Immature natural killer cell (primary cell): Measurements from ENCODE around the gene SNRPA. TPM values are rescaled to one million over a fixed set of nuclear protein-coding genes. Genes with fewer than 3 reads are reported as not detected.

Source experiments
- DNase-seq, 3 donors: peaks; one replicate each; pipeline ENCODE4 v3.0.0; 2022; ENCODE audit warnings: mixed read lengths in 1 of 3
- H3K27ac Mint-ChIP-seq, 6 donors: one replicate each; pipeline ENCODE4 v1.8.0; 2020; ENCODE audit warnings: mixed read lengths in 6 of 6, mild to moderate bottlenecking in 5 of 6, inconsistent platforms in 4 of 6, moderate library complexity in 3 of 6
- H3K27me3 Mint-ChIP-seq, 3 donors: one replicate each; pipeline ENCODE4 v1.8.0; 2020 to 2021; ENCODE audit warnings: low read depth in 3 of 3, mild to moderate bottlenecking in 3 of 3, mixed read lengths in 3 of 3, moderate library complexity in 3 of 3, inconsistent platforms in 1 of 3
- H3K36me3 Mint-ChIP-seq, 3 donors: one replicate each; pipeline ENCODE4 v1.8.0; 2020; ENCODE audit warnings: mixed read lengths in 3 of 3, inconsistent platforms in 2 of 3, mild to moderate bottlenecking in 2 of 3
- H3K4me1 Mint-ChIP-seq, 2 donors: one replicate each; pipeline ENCODE4 v1.8.0; 2020; ENCODE audit warnings: inconsistent platforms in 2 of 2, mild to moderate bottlenecking in 2 of 2, mixed read lengths in 2 of 2, moderate library complexity in 1 of 2
- H3K4me3 Mint-ChIP-seq, 5 donors: one replicate each; pipeline ENCODE4 v1.8.0; 2020; ENCODE audit warnings: mild to moderate bottlenecking in 5 of 5, mixed read lengths in 5 of 5, inconsistent platforms in 3 of 5, moderate library complexity in 3 of 5
- H3K9me3 Mint-ChIP-seq, 6 donors: one replicate each; pipeline ENCODE4 v1.8.0; 2020; ENCODE audit warnings: mild to moderate bottlenecking in 6 of 6, mixed read lengths in 6 of 6, inconsistent platforms in 4 of 6, moderate library complexity in 3 of 6
- polyA plus RNA-seq, 3 donors: library from polyadenylated mRNA; unstranded; fragments of 300-500 nt; fragmentation: Illumina TruSeq; gene quantifications; one replicate each; pipeline ENCODE4 v1.2.3, GENCODE V29; 2021

The SNRPA gene
- 10 to 100 TPM; 28.9 to 78.7 (median 39.2) TPM for polyA plus RNA-seq

DNA sequence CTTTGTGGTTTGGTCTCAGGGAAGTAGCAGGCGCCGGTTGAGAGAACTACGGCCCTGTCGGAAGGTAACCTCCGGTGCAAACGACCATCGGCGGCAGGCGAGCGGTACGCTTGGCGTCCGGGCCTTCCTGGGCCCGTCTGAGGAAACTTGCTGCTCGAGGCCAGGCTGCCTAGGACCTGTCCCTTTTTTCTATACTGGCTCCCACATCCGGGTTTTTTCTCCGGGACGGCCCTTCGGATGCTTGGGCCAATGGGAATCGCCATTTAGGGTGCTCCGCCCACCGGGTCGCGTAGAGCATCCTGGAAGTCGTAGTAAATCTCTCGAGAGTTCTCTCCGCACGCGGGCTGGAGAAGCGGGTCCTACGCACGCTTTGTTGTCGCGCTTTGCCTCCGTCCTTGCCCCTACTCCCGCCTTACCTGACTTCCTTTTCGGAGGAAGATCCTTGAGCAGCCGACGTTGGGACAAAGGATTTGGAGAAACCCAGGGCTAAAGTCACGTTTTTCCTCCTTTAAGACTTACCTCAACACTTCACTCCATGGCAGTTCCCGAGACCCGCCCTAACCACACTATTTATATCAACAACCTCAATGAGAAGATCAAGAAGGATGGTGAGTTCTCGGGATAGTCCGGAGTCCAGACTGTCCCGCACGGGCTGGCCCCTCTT, at the start of gene SNRPA:
Gene SNRPA (plus strand): TSS at position 330 of the 664 bp plus-strand sequence. CDS start 206 bp downstream, at position 536.
- H3K9me3 Mint-ChIP-seq, result no peaks in the 10 kb centered on the region
- H3K36me3 Mint-ChIP-seq, result peaks cover 0 to 7% (median 0%) of the 10 kb centered on the region in 3 donors
- H3K27me3 Mint-ChIP-seq, result peaks cover 11 to 17% (median 14%) of the 10 kb centered on the region in 3 donors
- H3K27ac Mint-ChIP-seq, result peak within 1 kb of the TSS; percentile 93 to 98 (median 96)
- DNase-seq, result peak; percentile 98 to 99 (median 98)
- peak within 1 kb of the TSS; percentile 93 to 99 (median 96) for H3K4me3 Mint-ChIP-seq
- peaks cover 52 to 57% of the 10 kb centered on the region in 2 donors for H3K4me1 Mint-ChIP-seq

DNA sequence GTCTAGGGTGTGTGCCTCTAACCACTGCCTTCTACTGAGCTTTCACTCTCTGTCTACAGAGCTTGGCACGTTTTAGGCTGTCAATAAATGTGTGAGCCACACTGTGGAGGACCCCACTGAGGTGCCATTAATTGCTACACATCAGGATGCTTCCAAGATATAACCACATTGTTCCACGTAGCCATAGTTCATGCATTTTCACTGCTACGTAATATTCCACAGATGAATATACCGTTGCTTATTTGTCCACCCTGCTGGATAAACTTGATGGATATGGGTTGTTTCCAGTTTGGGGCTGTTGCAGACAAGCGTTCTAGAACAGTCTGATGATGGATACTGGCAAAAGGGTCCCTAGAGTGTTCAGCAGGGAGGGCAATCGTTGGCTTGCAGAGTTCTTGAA, 49.2 kb upstream of the SNRPA start:
- Mint-ChIP-seq H3K9me3 (no peaks in the 10 kb centered on the region), H3K36me3 (peaks cover 12 to 35% (median 20%) of the 10 kb centered on the region in 3 donors), H3K4me1 (no peaks in the 10 kb centered on the region), H3K27me3 (peaks cover 0 to 4% (median 2%) of the 10 kb centered on the region in 3 donors), H3K27ac (no peak overlapping the region), H3K4me3 (no peak overlapping the region)
- no peak for DNase-seq

- no peak overlapping the region for H3K4me3 Mint-ChIP-seq
- no peaks in the 10 kb centered on the region for H3K4me1 Mint-ChIP-seq
- H3K36me3 Mint-ChIP-seq, result peaks cover 12 to 40% (median 20%) of the 10 kb centered on the region in 3 donors
- no peaks in the 10 kb centered on the region for H3K9me3 Mint-ChIP-seq
- DNase-seq, result no peak
- peak overlapping the region in 2 of 6 donors; percentile 25 to 62 for H3K27ac Mint-ChIP-seq
- H3K27me3 Mint-ChIP-seq, result peaks cover 0 to 4% (median 2%) of the 10 kb centered on the region in 3 donors
Observed at GRCh38 chr19:40702337-40703012, 48.5 kb upstream of the SNRPA start.

DNA sequence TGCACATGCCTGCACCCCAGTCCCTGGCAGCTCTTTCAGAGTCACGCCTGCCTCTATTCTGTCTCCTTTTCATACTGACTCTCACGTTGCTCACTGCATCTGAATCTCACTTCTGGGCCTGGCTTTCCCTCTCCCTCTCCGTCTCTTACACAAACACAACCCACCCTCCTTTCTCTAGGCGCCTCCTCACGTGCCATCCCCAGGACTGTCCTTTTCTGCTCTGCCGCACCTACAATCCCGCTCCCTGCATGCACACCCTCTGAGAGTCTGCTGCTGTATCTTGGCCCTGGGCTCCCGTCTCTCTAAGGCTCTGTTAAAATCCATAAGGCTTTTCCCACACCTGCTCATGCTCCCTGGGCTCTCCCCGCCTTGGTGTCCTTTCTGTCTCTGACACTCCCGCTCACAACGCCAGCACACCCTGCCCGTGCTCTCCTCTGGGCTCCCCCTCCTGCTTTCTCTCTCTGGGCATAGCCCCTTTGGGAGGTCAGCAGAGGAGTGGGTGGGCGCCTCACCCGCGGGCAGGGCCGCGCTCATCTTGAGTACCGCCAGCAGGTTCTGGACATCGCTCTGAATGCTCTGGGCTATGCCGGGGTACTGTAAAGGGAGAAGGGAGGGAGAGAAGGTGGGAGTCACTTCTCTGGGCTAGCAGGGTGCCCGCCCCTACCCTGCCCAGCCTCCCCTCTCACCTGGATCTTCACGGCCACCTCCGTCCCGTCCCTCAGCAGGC, 47.8 kb upstream of the SNRPA start:
- no peak overlapping the region for H3K4me3 Mint-ChIP-seq
- peak overlapping the region in 2 of 6 donors; percentile 25 to 62 for H3K27ac Mint-ChIP-seq
- peaks cover 12 to 46% (median 20%) of the 10 kb centered on the region in 3 donors for H3K36me3 Mint-ChIP-seq
- no peaks in the 10 kb centered on the region for H3K9me3 Mint-ChIP-seq
- no peak for DNase-seq
- no peaks in the 10 kb centered on the region for H3K4me1 Mint-ChIP-seq
- H3K27me3 Mint-ChIP-seq, result peaks cover 0 to 4% (median 2%) of the 10 kb centered on the region in 3 donors

DNA sequence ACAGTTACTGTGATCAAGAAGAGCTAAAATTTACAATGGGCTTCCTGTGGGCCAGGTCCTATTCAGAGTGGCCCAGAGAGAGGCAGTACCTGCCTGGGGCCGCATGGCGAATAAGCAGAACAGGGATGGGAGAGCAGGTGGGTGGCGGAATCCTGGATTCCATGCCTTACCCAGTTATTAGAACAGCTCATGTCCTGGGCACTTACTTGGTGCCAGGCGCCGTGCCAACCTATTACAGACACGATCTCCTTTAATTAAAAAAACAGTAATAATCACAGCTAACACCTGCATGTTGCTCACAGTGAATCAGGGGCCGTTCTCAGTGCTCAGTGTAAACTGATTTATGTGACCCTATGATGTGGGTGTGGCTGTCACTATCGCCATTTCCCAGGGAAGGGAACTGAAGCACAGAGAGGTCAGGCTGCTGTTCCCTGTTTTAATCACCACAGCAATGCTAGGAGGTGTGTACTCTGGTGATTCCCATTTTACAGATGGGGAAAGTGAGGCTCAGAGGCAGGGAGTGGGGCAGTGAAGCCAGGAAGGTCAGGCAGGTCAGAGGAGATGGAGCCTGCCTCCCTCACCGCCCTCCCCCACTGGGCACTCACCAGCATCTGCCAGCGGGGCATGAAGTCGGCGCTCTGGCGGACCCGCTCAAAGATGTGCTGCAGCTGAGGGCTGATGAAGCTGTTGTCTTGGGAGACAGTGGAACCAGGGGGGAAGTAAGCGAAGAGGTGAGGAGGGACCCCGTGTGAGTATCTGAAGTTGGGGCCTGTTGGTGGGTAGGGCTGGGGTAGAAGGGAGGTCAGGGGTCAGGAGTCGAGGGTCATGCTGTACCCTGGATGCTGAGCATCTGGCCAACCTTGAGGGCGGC, 46.3 kb upstream of the SNRPA start:
- H3K36me3 Mint-ChIP-seq, result peaks cover 18 to 51% (median 24%) of the 10 kb centered on the region in 3 donors
- H3K27ac Mint-ChIP-seq, result no peak overlapping the region
- H3K27me3 Mint-ChIP-seq, result peaks cover 0 to 4% (median 2%) of the 10 kb centered on the region in 3 donors

GRCh38 chr19:40705362-40705651, 45.7 kb upstream of the SNRPA start:
- no peak overlapping the region for H3K4me3 Mint-ChIP-seq
- no peaks in the 10 kb centered on the region for H3K4me1 Mint-ChIP-seq
- DNase-seq, result no peak
- no peak overlapping the region for H3K27ac Mint-ChIP-seq
- peaks cover 0 to 4% (median 2%) of the 10 kb centered on the region in 3 donors for H3K27me3 Mint-ChIP-seq
- H3K9me3 Mint-ChIP-seq, result no peaks in the 10 kb centered on the region
- H3K36me3 Mint-ChIP-seq, result peaks cover 18 to 51% (median 25%) of the 10 kb centered on the region in 3 donors

More for the DNA sequence above, 46.3 kb upstream of the SNRPA start:
- no peaks in the 10 kb centered on the region for H3K4me1 Mint-ChIP-seq
- DNase-seq, result no peak
- H3K9me3 Mint-ChIP-seq, result no peaks in the 10 kb centered on the region
- no peak overlapping the region for H3K4me3 Mint-ChIP-seq

GRCh38 chr19:40705950-40706619, 44.9 kb upstream of the SNRPA start:
- peak overlapping the region in 1 of 6 donors; percentile 40 for H3K27ac Mint-ChIP-seq

GRCh38 chr19:40707615-40708014, 43.4 kb upstream of the SNRPA start:
- DNase-seq, result no peak
- H3K27me3 Mint-ChIP-seq, result peaks cover 0 to 3% (median 2%) of the 10 kb centered on the region in 3 donors
- peaks cover 2 to 10% of the 10 kb centered on the region in 2 donors for H3K4me1 Mint-ChIP-seq
- H3K4me3 Mint-ChIP-seq, result no peak overlapping the region
- H3K27ac Mint-ChIP-seq, result no peak overlapping the region
- no peaks in the 10 kb centered on the region for H3K9me3 Mint-ChIP-seq
- H3K36me3 Mint-ChIP-seq, result peaks cover 18 to 42% (median 32%) of the 10 kb centered on the region in 3 donors

More at GRCh38 chr19:40705950-40706619, 44.9 kb upstream of the SNRPA start:
- H3K27me3 Mint-ChIP-seq, result peaks cover 0 to 4% (median 2%) of the 10 kb centered on the region in 3 donors
- H3K4me1 Mint-ChIP-seq, result peaks cover 0 to under 1% of the 10 kb centered on the region in 2 donors
- no peaks in the 10 kb centered on the region for H3K9me3 Mint-ChIP-seq
- DNase-seq, result no peak
- H3K4me3 Mint-ChIP-seq, result no peak overlapping the region
- H3K36me3 Mint-ChIP-seq, result peaks cover 18 to 47% (median 26%) of the 10 kb centered on the region in 3 donors

DNA sequence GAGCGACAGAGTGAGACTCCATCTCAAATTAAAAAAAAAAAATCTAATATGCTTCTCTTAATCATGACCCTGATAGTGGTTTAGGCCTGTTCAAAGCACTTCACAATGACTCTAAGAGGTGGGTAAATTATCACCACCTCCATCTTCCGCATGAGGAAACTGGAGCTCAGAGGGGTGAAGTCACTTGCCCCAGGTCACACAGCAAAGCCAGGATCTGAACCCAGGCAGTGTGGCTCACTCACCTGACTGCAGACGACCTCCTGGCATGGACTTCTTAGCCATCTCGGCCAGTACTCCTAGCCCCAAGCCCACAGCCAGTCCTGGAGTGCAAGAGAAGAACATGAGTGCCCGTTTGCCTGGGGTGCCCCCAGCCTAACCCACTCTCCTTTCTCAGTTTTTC, 41.2 kb upstream of the SNRPA start:
- Mint-ChIP-seq H3K36me3 (peaks cover 12 to 40% (median 21%) of the 10 kb centered on the region in 3 donors), H3K9me3 (no peaks in the 10 kb centered on the region), H3K4me3 (no peak overlapping the region), H3K27me3 (peaks cover under 1 to 5% (median 4%) of the 10 kb centered on the region in 3 donors), H3K4me1 (peaks cover 16 to 26% of the 10 kb centered on the region in 2 donors), H3K27ac (peak overlapping the region in 1 of 6 donors; percentile 24)
- DNase-seq, result no peak

GRCh38 chr19:40713939-40714338, 37.1 kb upstream of the SNRPA start:
- peak in 1 of 3 donors; percentile 21 for DNase-seq
- Mint-ChIP-seq H3K9me3 (no peaks in the 10 kb centered on the region), H3K27me3 (peaks cover 10 to 21% (median 16%) of the 10 kb centered on the region in 3 donors), H3K27ac (peak overlapping the region; percentile 97 to 99 (median 98)), H3K4me3 (peak overlapping the region; percentile 86 to 93 (median 91)), H3K4me1 (peaks cover 51 to 58% of the 10 kb centered on the region in 2 donors), H3K36me3 (peaks cover 10 to 19% (median 13%) of the 10 kb centered on the region in 3 donors)

DNA sequence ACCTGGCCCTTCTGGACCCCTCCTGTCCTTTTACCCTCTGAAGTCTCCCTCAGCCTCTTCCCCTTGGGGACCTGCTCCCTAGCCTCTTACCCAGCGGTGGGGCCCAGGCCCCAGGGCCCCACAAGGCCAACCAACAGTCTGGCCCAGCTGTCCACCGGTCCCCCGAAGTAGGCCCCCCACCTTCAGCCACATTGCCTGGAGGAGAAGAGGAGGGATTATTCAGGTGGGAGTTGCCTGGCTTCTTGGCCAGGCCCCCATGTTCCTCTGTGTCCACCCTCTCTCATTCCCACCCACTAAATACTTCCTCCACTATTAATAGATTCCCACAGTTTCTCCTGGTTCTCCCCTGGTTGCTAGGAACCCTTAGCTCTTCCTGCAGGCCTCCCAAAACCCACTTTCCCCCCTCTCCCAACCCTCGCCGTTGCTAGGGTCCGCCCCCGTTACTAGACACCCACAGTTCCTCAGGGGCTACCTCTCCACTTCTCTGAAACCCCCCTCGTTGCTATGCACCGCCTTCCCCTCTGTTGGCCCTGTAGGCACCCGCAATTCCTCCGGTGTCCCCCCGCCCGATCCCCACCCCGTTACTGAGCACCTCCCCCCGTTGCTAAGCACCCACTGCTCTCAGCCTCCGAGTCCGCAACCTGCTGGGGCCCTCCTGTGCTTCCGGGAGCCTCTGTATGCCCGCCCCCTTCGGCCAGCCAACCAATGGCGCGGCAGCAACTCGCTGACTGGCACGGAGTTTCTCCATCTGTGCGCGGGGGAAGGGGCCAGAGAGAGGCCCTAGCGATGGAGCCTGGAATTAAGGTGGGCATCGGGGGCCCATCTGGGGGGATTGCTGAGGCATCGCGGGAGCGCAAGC, 36.3 kb upstream of the SNRPA start:
- no peaks in the 10 kb centered on the region for H3K9me3 Mint-ChIP-seq
- H3K4me3 Mint-ChIP-seq, result peak overlapping the region; percentile 86 to 93 (median 91)
- H3K27ac Mint-ChIP-seq, result peak overlapping the region; percentile 97 to 99 (median 98)
- DNase-seq, result peak; percentile 93 to 94 (median 94)
- peaks cover 58 to 65% of the 10 kb centered on the region in 2 donors for H3K4me1 Mint-ChIP-seq
- H3K36me3 Mint-ChIP-seq, result peaks cover 6 to 13% (median 12%) of the 10 kb centered on the region in 3 donors
- H3K27me3 Mint-ChIP-seq, result peaks cover 10 to 21% (median 16%) of the 10 kb centered on the region in 3 donors
